HG03378 (cell line): ENCODE results near the gene CCNT2.
"Not testable (repeated sequence)": the region's sequence is repeated elsewhere in the genome, so short reads cannot be mapped to it uniquely, and the experiment has no call there.

Source experiments
- ATAC-seq: cut with Tn5 transposase; IDR thresholded peaks from one replicate; pipeline ENCODE4 v1.9.1; 2021; ENCODE audit warnings: mild to moderate bottlenecking, moderate library complexity; ENCODE audit not compliant: unreplicated experiment

CCNT2 gene

DNA sequence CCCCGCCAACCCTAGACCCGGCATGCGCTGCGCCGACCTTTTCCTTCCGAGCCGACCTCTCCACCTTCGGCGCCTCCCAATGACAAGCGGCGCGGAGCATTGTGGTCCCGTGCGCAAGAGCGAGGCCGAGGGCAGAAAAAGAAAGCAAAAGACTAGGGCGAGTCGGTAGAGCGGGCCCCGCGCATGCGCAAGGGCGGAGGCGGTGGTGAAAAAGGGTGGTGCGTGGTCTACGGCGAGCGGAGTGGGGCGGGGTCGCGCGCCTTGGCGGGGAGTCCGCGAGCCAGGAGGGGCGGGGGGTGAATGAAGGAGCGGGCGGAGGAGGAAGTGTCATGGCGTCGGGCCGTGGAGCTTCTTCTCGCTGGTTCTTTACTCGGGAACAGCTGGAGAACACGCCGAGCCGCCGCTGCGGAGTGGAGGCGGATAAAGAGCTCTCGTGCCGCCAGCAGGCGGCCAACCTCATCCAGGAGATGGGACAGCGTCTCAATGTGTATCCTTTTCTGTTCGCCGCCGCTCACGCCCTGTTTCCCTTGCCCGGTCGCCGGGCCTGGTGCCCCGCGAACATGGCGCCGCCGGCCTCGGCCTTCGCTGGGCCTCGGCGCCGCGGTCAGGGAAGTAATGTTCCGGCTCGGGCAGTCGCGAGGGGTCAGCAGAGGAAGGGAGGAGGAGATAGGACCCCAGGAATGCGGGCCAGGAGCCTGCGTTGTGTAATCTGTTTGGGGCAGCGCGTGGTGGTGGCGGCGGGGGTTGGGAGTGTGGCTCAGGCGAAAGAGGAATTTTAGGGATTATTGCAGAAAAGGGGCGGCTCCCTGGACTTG, at the start of gene CCNT2:
TSS of gene CCNT2 (plus strand) at position 297 of the 815 bp plus-strand sequence. CDS start at position 330, 33 bp downstream.
- ATAC-seq = peak; percentile 81

DNA sequence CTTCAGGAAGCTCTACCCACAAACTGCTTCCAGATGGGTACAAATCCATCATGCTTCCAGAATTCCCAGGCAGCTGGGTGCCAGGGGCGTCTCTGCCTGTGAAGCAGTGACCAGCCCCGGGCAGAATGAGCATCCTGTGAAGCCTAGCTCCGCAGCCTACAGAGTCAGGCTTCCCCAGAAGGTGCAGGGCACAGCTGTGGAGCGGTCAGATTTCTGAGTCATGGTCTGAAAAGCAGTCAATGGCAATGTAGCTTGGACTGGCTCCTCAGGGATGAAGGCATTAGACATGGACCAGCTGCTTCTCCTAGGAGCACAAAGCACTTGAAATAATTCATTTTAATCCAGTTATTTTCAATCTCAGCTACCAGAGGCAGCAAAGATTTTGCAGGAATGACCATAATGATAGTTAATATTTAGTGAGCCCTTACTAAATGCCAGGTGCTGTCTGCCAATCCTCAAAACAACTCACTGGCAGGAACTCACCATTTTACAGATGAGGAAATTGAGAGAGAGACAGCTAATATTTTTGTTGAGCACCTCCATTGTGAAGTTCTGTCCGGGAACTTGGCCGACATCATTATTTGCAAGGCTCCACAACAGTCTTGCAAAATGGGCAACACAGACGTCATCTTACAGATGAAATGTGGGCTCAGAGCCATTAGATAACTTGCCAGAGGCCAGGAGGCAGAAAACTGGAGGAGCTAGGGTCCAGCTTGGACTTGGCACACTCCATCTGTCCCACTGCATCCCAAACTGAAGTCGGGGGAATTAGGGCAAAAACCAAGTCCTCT, 48.5 kb upstream of the CCNT2 start:
- no peak for ATAC-seq

DNA sequence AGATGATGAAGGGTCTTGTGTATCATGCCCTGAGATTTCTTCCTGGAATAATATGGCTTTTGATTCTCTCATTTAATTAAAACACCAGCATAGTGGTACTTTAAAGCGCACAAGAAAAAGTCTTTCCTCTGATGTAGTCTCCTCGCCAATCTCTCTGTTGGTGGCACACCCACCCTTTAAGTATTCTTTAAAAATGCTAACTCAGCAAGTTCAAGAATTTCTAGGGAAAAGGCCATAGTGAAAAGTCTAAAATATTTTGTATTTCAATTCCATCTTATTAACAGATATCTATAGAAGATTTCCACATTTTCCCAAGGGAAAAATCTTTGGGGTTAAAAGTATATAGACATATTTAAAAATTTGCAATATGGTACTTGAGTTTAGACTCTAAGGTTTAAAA, 45.5 kb upstream of the CCNT2 start:
- ATAC-seq = no peak

DNA sequence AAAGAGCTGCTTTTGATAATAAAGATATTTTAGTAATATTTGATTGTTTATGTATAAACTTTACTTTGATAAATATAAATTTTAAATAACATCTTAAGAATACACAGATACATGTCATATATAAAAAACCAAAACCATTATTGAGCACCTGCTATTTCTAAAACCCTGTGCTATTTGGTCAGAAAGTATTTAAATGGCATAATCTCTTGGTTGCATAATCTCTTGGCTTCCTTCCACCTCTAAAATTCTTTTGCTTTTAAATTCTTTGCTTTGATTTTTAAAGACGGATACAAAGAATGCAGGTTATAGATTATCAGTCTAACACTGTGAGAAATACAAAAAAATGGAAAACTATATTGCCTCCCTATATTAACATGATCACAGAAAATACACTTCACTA, 43.3 kb upstream of the CCNT2 start:
- ATAC-seq = no peak

DNA sequence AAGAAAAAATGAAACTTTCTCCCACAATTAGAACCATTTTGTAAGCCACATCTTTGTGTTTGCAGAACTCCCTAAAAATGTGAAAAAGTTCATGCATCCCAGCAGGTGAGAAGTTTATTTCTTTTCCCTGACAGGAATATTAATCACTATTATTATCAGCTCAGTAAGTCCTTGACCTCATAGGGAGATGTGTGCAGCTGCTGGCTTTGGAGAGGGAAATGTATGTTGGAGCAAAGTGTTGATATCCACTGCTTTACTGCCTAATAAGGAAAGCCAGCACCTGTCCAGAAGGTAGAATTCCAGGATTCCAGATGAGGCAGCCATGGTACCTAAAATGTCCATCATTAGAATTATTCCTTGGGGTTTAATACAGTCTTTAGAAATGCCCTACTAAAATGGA, 35.8 kb upstream of the CCNT2 start:
- ATAC-seq = no peak

DNA sequence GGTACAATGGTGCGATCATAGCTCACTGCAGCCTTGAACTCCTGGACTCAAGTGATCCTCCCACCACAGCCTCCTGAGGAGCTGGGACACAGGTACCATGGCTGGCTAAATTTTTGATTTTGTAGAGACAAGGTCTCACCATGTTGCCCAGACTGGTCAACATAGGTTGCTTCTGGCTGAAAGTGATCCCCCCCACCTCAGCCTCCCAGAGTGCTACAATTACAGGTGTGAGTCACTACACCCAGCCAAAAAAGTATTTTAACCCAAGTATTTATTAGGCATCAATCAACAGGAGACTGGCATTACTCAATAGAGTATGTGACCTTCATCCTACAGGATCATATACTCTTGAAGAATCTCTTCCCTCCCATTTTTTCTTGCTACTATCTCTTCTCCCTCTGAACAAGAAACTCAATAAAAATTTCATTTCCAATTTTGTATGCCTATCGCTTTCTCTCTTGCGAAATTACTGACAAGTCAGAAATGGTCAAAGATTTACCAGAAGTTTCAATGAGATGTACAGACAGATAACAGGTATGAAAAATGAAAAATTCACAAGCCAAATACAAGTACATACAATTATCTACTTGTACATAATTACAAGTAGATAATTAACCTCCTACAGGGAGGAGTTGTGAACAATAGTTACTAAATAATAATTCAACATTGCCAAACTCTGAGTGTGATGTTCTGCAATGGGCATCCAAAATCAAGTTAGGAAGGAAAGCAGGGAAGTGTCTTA, 34.9 kb upstream of the CCNT2 start:
- ATAC-seq = no peak

DNA sequence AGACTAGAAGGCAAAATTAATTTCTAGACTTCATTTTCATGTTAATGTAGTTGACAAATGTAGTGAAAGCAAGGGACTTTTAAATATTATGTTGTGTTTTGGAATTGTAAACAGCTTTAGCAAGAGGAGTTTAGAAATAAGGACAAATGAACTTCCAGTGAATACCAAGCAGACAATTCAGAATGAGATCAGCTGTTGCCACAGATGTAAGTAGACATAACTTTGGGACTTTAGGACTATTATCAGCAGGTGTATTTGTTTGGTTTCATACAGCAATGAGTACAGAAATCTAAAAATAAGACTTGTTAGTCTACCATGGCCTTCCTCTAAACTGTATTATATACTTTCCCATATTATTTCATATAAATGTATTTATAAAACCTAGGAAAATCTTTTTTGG, 34.2 kb upstream of the CCNT2 start:
- ATAC-seq = no peak

DNA sequence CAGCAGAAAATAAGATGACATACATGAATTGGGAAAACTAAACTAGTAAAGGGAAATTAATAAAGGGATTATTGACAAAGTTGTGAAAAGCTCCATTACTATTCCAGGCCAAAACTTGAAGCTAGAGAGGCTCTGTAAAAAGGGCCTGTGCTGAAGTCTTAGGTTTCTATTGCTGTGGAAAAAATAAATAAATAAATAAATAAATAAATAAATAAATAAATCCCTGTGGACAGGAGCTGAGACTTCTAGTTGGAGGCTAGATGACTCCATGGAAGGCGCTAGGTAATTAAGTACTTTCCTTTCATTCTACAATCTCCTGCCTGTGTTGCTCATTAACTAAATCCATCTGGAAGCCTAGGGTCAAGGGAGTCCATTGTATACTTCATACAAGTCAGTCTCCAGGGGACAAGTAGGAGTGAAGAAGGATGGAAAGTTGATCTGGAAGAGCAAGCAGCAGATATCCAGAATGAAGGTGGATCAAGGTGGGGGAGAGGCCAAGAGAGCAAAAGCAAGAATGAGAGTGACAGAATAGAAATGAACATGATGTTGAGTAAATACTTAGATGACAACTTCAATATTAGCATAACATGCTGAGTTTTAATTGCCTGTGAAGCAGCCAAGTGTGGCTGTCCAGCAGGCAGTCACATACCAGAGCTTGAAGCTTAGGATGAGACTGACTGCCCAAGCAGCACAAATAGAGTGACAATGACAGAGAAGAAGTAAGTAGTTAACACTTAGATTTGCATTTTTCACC, 26.2 kb upstream of the CCNT2 start:
- no peak for ATAC-seq

DNA sequence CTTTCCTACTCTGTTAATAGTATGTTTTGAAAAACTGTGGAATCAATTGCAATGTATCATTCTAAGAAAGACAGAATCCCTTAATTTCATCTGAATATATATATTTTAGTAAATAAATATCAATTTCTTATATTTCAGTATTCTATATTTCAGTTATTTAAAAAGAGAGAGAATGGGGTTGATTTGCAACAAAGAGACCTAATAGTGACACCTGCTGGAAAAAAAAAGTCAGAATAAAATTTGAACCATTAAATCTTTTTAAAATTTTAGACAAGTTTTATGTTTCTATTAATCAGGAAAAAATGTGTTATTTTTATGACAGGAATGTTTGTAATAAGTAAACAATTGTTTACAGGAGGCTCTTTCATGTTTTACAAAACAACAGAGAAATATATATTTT, 20.7 kb upstream of the CCNT2 start:
- no peak for ATAC-seq

DNA sequence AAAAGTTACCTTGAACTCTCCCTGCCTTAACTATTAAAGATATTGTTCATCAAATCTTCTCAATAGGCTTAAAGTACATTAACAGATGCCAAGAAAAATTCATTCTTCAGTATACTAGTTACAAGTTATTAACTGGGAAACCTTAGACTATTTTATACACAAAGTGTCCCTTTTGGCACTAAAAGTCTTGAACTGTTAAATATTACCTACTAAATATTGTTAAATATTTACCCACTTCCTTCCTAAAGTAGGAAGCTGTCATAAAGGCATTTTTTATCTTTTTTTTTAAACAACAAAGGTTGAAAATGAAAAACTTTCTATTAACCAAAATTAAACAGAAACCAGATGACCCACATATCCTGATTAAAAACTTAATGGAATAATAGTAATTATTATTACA, 19.4 kb upstream of the CCNT2 start:
- no peak for ATAC-seq

DNA sequence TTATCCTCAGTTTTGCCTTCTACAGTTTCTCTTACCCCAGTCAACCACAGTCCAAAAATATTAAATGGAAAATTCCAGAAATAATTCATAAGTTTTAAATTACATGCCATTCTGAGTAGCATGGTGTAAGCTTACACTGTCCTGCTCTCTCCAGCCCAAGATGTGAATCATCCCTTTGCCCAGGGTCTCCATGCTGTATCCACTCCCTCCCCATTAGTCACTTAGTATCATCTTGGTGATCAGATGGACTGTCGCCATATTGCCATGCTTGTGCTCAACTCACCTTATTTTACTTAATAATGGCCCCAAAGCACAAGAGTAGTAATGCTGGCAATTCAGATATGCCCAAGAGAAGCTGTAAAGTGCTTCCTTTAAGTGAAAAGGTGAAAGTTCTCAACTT, 18.5 kb upstream of the CCNT2 start:
- ATAC-seq = no peak

DNA sequence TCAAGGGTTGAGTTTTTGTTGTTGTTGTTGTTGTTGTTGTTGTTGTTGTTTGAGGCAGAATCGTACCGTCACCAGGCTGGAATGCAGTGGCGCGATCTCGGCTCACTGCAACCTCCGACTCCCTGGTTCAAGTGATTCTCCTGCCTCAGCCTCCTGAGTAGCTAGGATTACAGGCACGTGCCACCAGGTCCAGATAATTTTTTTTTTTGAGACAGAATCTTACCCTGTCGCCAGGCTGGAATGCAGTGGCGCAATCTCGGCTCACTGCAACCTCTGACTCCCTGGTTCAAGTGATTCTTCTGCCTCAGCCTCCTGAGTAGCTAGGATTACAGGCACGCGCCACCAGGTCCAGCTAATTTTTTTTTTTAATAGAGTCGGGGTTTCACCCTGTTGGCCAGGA, 14.9 kb upstream of the CCNT2 start:
- not testable (repeated sequence) for ATAC-seq

DNA sequence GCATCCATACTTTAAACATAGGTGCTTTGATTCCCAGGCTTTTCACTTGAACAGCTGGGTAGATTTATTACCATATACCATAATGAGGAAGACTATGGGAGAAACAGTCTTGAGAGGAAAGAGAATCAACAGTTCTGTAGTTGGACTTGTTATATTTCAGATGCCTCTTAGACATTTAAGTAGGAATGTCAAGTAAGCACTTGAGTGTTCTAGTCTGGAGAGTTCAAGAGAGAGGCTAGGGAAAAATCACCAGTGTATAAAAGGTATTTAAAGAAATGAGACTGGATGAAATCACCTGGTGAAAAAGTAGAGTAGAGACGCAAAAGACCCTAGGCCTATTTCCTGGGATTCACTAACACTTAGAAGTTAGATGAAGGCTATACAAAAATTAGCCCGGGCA, 13.5 kb upstream of the CCNT2 start:
- ATAC-seq = no peak

DNA sequence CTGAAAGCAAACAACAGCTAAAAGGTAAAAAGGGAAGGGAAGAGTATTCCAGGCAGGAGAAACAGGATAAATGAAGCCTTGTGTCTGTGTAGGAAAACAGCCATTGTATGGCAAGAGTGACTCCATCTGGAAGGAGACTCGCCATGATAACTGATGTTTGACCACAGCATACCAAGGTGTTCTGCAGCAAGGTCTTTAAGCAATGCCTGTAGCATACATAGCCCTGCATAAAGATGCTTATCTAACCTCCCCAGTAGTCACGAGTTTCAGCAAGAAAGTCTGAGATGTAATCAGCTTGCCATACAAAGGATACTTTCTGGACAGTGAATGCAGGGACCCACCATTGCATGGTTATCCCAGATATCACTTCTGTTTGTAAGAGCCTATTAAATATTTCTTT, 11.9 kb upstream of the CCNT2 start:
- no peak for ATAC-seq

DNA sequence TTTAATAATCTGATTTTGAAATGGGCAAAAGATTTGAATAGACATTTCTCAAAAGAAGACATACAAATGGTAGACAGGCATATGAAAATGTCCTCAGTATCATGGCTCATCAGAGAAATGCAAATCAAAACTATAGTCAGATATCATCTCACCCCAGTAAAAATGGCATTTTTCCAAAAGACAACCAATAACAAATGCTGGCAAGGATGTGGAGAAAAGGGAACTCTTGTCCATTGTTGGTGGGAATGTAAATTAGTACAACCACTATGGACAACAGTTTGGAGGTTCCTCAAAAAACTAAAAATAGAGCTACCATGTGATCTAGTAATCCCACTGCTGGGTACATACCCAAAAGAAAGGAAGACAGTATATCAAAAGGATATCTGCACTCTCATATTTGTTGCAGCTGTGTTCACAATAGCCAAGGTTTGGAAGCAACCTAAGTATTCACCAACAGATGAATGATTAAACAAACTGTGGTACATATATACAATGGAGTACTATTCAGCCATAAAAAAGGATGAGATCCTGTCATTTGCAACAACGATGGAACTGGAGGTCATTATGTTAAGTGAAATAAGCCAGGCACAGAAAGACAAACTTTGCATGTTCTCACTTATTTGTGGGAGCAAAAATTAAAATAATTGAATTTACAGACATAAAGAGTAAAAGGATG, 11.0 kb upstream of the CCNT2 start:
- ATAC-seq = not testable (repeated sequence)

DNA sequence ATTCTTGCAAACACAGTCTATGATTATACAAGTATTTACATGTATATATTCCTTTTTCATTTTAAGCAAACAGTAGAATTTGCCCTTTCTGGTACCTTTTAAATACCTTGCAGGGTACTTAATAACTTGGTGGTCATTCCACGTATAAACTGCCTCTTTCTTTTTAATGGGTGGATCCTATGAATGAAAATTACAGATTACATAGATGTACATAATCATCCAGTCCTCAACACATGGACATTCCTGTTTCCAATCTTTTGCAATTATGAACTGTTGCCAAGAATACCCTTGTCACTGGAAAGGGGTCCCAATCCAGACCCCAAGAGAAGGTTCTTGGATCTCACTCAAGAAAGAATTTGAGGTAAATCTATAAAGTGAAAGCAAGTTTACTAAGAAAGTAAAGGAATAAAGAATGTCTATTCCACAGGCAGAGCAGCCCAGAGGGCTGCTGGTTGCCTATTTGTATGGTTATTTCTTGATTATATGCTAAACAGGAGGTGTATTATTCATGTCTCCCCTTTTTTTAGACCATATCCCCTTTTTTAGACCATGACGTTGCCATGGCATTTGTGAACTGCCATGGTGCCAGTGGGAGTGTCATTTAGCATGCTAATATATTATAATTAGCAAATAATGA, 7.7 kb upstream of the CCNT2 start:
- ATAC-seq = no peak

DNA sequence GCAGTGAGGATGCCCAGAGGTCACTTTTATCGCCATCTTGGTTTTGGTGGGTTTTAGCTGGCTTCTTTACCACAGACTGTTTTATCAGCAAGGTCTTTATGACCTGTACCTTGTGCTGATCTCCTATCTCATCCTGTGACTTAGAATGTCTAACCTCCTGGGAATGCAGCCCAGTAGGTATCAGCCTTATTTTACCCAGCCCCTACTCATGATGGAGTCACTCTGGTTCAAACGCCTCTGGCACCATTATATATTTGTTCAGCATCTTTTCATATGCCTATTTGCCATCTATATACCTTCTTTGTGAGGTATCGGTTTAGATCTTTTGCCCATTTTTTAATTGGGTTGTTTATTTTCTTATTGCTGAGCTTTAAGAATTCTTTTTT, 7.2 kb upstream of the CCNT2 start:
- no peak for ATAC-seq

DNA sequence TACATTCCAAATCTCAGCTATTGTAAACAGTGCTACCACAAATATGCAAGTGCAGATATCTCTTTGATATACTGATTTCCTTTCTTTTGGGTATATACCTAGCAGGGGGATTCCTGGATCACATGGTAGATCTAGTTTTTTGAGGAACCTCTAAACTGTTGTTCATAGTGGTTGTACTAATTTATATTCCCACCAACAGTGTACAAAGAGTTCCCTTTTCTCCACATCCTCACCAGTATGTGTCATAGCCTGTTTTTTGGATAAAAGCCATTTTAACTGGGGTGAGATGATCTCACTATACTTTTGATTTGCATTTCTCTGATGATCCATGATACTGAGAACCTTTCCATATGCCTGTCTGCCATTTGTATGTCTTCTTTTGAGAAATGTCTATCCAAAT, 6.3 kb upstream of the CCNT2 start:
- no peak for ATAC-seq

DNA sequence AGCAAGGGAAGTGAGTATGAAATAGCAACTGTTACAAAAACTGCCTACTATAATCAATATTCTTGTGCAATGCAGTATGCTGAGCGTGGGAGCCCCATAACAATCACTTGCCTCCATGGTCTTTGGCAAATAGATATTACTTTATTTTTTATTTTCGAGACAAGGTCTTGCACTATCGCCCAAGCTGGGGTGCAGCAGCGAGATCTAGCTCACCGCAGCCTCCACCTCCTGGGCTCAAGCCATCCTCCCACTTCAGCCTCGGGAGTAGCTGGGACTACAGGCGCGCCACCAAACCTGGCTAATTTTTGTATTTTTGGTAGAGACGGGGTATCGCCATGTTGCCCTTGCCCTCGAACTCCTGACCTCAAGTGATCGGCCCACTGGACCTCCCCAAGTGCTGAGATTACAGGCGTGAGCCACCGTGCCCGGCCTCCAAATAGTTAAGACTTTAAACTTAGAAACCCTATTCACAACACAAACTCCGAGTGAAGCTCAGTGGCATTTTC, 1.2 kb upstream of the CCNT2 start:
- ATAC-seq = no peak
